Measurements from ENCODE around the gene THSD4. TPM values are rescaled to one million over a fixed set of nuclear protein-coding genes. Genes with fewer than 3 reads are reported as not detected.
A peak's percentile ranks its signal among the peaks of the same experiment; 100 is the strongest.

Gene THSD4
- total and polyA plus RNA-seq, 2 of the 4 experiments (the other 2 are of a cell fraction), result 25.5 to 31.1 TPM

- Histone ChIP-seq H2BK20ac (ENCODE audit: low read depth, low read length) (peak overlapping the region; percentile 2; the same call in 1 of the 2 replicates), H2AFZ (replicated peaks; ENCODE audit: low read length, poor library complexity) (peak overlapping the region; percentile 23), H3K27ac (ENCODE audit: insufficient read depth, low read length) (no peak overlapping the region), H3K4me1 (ENCODE audit: control insufficient read depth, insufficient read depth, low read length) (peaks cover 18% of the 10 kb centered on the region), H4K5ac (ENCODE audit: low read depth, low read length) (no peak overlapping the region), H3K14ac (replicated peaks; ENCODE audit: low read depth, low read length) (peak overlapping the region; percentile 10; the same call in 1 of the 2 replicates), H4K91ac (ENCODE audit: insufficient read depth, low read depth, low read length) (no peak overlapping the region), H2BK5ac (ENCODE audit: low read depth, low read length, poor library complexity, severe bottlenecking) (peak overlapping the region; percentile 43), H3K36me3 (ENCODE audit: control insufficient read depth, insufficient read depth, low read length) (no peaks in the 10 kb centered on the region), H2BK120ac (ENCODE audit: low read depth, low read length) (no peak overlapping the region), H3K9ac (ENCODE audit: low read depth, low read length) (no peak overlapping the region), H3K23ac (ENCODE audit: low read depth, low read length) (no peak overlapping the region), H3K4me2 (ENCODE audit: low read depth, low read length) (no peak overlapping the region), H4K8ac (ENCODE audit: low read depth in 2 of 2, low read length in 2 of 2) (0 out of 4 replicates have a peak overlapping the region, but pooled peaks of 1 of the 2 experiments have one; percentile 1), H3K9me3 (ENCODE audit: control insufficient read depth, insufficient read depth, low read length) (no peaks in the 10 kb centered on the region), H2AK9ac (replicated peaks; ENCODE audit: low read depth, low read length, poor library complexity) (peak overlapping the region; percentile 14), H3K79me1 (ENCODE audit: low read depth in 1 of 2, low read length in 2 of 2) (peaks cover 34 to 73% of the 10 kb centered on the region in 2 experiments), H3K18ac (ENCODE audit: low read depth, low read length) (no peak overlapping the region), H3K27me3 (ENCODE audit: control insufficient read depth, insufficient read depth, low read length) (no peaks in the 10 kb centered on the region), H2AK5ac (ENCODE audit: low read depth, low read length) (peak overlapping the region; percentile 52), H3K9me1 (ENCODE audit: insufficient read depth, low read length) (peaks cover 30% of the 10 kb centered on the region), H3K4ac (ENCODE audit: low read depth, low read length) (peak overlapping the region; percentile 34; the same call in 1 of the 2 replicates), H2BK15ac (ENCODE audit: low read depth, low read length) (peak overlapping the region; percentile 25; the same call in 1 of the 3 replicates), H3K4me3 (ENCODE audit: insufficient read depth, low read depth, low read length) (no peak overlapping the region), H3K56ac (ENCODE audit: extremely low read depth, insufficient read depth, low read length) (no peak overlapping the region), H4K20me1 (ENCODE audit: insufficient read depth, low read length) (peaks cover 23% of the 10 kb centered on the region; the same call in 1 of the 2 replicates)
- CTCF ChIA-PET, result no interaction called here
- intact Hi-C loops (cut with micrococcal nuclease), result no loop called here
- dilution Hi-C loops (cut with HindIII; ENCODE audit: low sequenced_read_pairs, unreplicated experiment), result no loop called here
- no peak for TF ChIP-seq RAD21 (IDR thresholded peaks at IDR 0.05; ENCODE audit: low read length)
- TF ChIP-seq MAZ (IDR thresholded peaks at IDR 0.05; ENCODE audit: borderline replicate concordance, low read depth, low read length), result no peak
- TF ChIP-seq RFX5 (IDR thresholded peaks at IDR 0.05; ENCODE audit: low read depth, low read length), result no peak
- TF ChIP-seq CTCF (conservative IDR thresholded peaks at IDR 0.05; ENCODE audit: low read depth, low read length), result no peak
- TF ChIP-seq MXI1 (IDR thresholded peaks at IDR 0.05; ENCODE audit: borderline replicate concordance, low read depth, low read length), result no peak
- TF ChIP-seq NFE2L2 (IDR thresholded peaks at IDR 0.05; ENCODE audit: low read depth, low read length), result no peak
- TF ChIP-seq USF2 (IDR thresholded peaks at IDR 0.05; ENCODE audit: low read depth, low read length), result no peak
- no peak for TF ChIP-seq MAFK (IDR thresholded peaks at IDR 0.05; ENCODE audit: low read depth, low read length)
- in situ Hi-C loops (cut with MboI; ENCODE audit: low sequenced_read_pairs), result no loop called here
- ATAC-seq (ENCODE audit: low read depth) (peak; percentile 56), DNase-seq (peak; percentile 47)
- no TSS peak for BruUV-seq (replicated peaks)
- POLR2A ChIA-PET (ENCODE audit: unreplicated experiment), result no interaction called here
- 93% methylated on average over 3 of the region's 6 CpGs; no CpG with 5 or more reads in 1 of the 2 experiments for WGBS, 2 experiments (ENCODE audit: extremely low coverage in 2 of 2, insufficient read length in 1 of 2)
Measured at GRCh38 chr15:71128939-71129562, 13.8 kb downstream of the THSD4 start.

Data from IMR-90 (cell line).